GM19035 (cell line): ENCODE data around the gene PRTFDC1.
A peak's percentile ranks its signal among the peaks of the same experiment; 100 is the strongest.
"Not testable (repeated sequence)": the region's sequence is repeated elsewhere in the genome, so short reads cannot be mapped to it uniquely, and the experiment has no call there.

Experiments used
- ATAC-seq: cut with Tn5 transposase; IDR thresholded peaks from one replicate; pipeline ENCODE4 v1.9.1; 2021; ENCODE audit not compliant: unreplicated experiment

PRTFDC1 gene, protein sequence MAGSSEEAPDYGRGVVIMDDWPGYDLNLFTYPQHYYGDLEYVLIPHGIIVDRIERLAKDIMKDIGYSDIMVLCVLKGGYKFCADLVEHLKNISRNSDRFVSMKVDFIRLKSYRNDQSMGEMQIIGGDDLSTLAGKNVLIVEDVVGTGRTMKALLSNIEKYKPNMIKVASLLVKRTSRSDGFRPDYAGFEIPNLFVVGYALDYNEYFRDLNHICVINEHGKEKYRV

DNA sequence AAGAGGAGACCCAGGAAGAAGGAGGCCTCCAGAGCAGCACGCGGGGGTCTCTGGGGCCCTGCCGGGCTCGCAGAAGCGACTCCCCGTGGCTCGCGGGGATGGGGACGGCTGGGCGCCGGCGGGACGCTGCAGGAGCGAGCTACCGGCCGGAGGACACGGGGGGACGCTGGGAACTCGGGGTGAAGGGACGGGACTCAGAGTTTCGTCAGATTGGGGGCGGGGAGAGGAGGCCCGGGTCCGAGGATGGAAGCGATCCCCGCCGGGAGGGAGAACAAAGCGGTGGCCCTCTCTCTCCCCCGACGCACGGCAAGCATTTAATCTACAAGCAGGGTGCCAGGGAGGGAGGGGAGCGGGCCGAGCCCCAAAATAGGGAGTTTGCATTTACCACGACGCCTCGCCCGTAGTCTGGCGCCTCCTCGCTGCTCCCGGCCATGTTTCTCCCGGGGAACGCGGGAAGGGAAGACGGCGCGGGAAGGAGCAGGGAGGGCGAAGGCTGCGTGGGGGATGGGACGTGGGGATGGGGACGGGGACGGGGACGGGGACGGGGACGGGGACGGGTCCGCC, at the start of gene PRTFDC1:
PRTFDC1 (minus strand) TSS at position 464 of the 564 bp plus-strand sequence; CDS start at position 433, 31 bp downstream.
- peak; percentile 53 for ATAC-seq

DNA sequence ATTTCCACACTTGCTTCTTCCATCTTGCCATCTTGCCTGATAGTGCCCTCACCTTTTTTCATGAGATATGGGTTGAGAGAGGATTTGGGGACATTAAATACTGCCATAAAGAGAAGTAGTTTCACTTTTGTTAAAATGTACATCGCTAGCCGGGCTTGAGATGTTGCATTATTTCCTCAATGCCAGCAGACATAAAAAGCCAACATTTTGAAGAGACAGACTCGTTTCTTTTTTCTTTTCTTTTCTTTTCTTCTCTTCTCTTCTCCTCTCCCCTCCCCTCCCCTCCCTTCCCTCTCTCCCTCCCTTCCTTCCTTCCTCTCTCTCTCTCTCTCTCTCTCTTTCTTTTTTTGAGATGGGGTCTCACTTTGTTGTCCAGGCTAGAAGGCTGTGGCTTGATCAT, 45.6 kb upstream of the PRTFDC1 start:
- ATAC-seq: no peak

DNA sequence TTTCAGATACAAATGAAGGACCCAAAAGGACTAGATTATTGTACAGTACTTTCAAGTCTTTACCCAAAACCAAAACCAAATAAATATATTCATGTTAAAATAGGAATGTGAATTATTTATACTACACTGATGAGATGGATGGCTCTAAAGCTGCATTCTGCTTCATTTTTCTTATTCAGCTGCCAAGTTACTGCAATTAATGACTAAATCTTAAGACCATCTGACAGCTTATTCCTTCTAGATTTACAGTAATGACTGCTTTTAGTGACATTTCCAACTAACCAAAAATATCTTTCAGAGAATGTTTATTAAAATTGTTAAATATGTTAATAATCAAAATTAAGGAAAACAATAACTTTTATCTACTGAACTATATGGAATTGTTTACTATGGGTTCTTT, 42.7 kb upstream of the PRTFDC1 start:
- no peak for ATAC-seq

DNA sequence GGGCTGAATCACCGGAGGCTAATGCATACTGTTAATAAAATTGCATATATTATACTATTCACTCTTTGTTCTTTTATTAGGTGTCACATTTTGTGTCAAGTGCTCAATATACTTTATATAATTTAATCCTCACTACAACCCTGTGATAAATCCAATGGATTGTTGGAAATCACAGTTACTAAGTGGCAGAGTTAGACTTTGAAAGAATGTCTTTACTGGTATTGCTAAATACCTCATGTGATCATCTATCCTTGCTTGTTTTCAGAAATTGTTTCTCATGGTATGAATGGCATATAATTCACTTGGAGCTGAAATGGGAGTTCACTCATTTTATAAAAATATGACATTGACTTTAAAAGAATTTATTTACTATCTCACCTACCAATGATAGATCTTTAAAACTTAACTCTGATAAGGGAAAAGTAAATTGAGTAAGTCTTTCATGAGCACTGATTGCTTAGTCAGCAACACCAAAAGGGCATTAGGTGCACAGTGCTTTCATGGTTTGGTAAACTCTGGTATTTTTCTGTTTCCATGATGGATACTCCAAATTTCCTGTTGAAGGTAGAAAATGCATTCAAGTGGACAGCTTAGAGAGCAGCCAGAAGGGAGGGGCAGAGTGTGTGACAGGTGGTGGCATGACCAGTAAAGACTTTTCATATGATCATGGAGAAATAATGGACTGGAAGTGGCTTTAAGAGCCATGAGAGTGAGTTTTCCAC, 41.0 kb upstream of the PRTFDC1 start:
- no peak for ATAC-seq

DNA sequence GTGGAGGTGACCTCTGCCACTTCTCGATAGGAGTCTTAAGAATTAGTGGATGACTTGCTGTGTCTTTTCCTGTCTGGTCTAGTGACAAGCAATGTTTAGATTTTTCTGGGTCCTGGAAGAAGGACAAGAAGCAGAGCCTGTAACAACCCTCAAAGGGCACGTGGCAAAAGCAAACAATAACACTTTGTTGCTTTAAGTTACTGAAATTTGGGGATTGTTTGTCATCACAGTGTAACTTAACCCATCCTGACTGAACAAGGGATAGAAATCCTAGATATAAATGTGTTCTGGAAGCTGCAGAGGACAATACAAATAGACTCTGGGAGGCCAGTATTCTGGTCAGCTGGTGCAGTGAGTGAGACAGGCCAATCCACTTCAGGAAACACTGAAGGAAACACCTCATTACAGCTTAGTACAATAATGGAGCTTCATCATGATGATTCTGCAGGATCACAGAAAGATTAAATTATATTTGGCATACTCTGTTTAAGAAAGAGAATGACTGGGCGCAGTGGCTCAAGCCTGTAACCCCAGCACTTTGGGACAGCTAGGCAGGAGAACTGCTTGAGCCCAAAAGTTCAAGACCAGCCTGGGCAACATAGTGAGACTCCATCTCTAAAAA, 40.2 kb upstream of the PRTFDC1 start:
- ATAC-seq: no peak

DNA sequence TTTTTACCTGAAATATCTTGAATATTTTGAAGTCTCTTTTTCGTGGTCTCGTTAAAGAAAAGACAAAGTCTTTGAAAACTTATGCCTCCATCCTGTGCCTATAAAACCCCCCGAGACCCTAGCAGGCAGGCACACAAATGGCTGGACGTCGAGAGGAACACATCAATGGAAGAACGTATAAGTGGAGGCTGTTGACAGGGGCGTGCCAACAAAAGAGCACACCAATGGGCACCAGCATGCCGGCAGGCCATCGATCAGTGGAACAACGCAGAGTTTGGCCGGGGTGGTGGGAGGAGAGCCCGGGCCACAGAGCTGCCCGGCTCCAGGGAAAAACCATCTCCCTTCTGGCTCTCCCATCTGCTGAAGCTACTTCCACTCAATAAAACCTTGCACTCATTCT, 38.9 kb upstream of the PRTFDC1 start:
- ATAC-seq: no peak

DNA sequence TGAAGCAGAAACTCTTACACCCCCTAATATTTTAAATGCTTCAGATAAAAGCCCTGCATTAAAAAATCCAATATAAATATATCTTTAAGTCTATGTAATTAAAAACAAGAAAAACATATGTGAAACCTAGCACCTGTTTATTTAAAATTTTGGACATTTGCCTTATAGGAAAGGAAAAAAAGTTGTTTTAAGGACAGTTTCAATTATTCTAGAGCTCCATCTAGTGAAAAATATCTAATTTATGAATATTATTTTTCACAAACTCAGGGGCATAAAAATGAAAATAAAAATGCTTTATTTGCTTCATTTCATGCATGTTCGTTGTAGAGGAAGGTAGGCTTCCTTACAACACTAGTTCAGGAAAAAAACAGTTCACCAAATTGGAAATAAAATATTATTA, 37.5 kb upstream of the PRTFDC1 start:
- ATAC-seq: no peak

DNA sequence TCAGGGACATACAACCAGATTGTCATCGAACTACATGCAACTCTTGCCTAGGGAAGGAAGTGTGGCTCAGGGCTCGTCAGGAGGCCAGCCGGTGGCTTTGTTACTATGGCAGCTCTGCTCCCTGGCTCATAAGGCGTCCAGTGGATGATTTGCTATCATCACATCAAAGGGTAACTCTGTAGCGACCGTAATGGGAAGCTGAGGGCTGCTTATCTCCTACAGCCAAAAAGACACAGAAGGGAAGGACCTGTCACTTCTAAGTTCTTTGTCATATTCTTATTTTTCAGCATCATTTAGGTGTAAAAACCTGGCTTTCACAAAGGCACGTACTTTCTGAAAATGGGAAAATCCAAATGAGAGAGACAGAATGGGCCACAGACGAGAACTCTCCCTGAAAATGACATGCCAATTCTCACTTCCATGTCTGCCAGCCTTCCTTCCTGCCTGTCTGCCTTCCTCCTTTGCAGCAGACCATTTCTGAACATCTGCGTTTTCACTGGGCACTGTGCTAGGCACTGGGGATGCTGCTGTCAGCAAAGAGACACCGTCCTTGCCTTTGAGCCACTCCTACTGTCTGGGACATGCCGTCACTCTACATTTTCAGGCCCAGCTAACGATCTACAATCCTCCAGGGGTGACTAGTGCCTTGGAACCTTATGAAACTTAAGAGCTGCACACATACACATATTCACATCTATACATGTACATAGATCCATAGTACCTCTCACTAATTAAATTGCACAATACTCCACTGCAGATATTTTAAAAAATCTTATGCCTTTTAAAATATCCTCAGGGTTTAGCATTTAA, 36.6 kb upstream of the PRTFDC1 start:
- no peak for ATAC-seq

DNA sequence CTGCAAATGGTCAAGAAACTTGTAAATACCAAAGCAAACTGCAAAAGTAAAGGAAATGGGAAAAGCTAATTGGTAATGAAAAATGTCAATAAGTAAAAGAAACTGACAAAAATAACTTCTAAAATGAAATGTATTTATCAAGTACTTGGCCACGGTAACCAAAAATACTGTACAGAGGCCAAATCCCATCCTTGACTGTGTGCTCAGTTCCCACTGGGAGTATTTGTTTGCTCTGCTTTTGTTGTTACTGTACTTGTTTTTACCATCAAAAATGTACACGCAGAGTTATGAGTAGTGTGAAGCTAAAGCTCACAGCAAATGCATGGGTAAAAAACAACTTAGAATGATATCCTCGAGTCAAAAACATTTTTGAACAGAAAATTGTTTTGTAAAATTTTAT, 32.5 kb upstream of the PRTFDC1 start:
- ATAC-seq: no peak

DNA sequence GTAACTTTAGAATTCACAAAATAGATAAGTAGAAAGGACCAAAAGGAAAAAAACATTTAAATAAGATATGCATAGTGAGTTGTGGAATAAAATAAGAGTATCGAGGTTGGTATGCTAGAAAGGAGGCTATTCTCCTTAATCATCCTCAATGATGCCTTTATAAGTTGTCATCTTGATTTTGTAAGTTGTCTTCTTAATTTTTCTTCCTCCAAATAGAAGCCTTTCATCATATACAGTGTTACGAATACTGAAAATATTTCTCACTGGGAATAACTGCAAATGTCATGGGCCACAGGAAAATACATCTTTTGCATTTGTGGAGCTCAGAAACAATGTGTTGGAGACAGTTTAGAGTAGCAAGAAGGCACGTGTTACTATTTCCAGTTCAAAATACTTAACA, 31.5 kb upstream of the PRTFDC1 start:
- no peak for ATAC-seq

DNA sequence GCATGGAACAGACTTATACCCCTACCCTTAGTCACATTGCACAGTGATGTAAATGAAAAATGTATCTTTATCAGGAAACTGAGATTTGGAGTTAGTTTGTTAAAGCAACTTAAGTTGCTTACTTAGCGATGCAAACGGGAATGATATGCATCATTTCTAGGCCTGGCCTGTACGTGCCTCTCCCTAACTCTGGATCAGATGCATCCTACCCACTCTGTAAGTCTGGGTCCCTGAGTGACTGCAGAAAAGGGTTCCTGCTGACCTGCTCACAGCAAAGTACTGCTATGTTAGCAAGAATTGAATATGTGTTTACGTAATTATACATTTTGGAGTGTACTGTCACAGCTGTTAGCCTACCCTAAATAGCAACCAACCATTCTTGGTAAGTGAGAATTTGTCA, 30.7 kb upstream of the PRTFDC1 start:
- ATAC-seq: no peak

DNA sequence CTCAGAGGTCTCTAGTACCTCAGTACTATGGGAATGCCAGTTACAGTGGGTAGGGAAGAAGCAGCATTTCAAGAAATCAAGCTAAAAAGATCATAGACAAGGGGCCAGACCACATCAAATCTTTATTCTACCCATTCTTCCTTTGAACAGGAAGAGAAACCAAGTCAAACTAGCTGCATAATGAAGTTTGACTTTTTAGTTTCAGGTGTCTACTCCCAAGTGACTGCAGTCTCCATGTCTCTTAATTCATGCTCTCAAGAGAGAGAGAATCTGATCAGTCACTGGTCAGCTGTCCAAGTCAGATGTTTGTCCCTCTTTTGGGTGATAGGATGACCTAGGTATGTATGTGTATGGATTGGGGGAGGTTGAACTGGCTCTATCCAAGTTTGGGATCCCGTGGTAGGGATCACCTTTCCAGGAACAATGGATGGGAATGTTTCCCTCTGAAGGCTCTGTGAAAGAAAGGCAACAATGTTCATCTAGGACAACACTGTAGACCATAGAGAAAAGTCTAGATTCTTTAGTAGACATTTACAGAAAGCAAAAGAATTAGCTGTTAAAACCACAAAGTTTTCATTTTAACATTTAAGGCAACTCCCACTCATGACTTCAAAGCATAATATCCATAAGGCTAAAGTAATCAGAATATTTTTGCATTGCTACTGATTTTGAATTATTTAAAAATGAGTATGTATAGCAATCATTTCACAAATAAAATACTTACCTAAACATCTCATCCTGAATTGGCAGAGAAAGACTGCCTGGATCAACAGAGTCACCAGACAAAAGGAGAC, 30.1 kb upstream of the PRTFDC1 start:
- ATAC-seq: peak; percentile 59

DNA sequence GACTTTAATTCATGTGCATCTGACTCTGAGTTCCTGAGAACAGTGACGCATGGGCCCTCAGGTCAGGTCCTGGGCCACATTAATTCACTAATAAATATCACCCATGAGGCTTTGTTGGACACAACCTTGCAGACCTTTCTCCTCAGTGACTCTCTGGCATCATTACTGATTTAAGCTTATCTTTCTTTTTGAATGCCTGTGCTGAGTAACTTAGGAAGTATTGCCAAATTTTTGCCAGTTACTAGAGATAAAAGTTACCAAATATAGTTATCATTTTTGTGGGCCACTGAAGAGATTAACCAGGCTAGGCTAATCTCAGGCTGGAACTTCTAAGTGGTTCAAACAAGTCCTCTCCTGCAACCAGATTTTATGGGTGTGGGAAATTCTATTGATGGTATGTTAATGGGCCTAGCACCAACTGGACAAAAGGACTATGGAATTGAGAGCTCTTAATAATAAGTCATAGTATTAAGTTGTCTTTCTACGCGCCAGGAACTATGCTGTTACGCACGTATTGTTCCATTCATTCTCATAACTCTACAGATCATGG, 28.8 kb upstream of the PRTFDC1 start:
- no peak for ATAC-seq

DNA sequence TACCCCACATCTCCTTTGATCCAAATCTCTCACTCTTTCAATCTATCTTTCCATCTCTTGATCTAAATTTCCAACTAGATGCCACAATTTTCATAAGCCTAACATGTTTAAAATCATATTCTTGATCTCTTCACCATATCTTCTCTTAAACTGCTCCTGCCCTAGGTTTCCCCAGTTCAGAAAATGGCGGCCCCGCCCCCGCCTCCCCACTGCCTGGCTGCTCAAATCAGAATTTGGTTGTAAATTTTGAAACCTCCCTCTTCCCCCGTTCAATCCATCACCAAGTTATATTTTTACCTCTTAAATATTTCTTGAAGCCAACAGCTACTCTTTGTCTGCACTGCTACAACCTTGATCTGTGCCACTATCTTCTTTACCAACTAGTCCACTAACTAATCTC, 27.3 kb upstream of the PRTFDC1 start:
- no peak for ATAC-seq

DNA sequence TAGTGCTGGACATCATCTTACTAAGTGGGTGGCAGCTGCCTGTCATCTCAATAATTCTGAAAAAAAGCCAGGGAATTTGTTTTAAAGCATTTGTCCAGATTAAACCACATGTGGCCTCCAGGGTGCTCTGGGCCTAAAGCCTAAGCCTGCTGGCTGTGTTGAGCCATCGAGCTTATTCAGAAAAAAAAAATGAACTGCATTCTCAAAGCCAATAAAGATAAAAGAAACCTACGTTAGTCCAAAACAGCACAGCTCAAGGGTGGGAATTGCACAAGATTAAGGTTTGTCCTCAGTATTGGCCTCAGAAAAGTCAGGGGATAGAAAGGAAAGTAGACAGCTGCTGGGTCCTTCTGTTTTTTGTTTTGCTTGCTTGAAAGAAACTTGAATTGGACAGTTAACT, 22.6 kb upstream of the PRTFDC1 start:
- no peak for ATAC-seq

DNA sequence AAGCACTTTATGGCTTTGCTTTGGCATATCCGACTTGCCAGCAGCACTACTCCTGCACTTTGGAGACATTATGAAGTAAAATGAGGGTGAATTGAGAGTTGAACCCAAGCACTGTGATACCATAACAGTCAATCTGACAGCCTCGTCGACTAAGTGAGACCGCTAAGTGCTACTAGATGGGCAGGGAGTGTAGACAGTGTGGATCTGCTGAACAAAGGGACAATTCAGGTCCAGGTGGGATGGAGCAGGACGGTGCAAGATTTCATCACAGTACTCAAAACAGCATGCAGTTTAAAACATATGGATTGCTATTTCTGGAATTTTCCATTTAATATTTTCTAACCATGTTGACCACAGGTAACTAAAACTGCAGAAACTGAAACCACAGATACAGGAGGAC, 20.8 kb upstream of the PRTFDC1 start:
- ATAC-seq: no peak

DNA sequence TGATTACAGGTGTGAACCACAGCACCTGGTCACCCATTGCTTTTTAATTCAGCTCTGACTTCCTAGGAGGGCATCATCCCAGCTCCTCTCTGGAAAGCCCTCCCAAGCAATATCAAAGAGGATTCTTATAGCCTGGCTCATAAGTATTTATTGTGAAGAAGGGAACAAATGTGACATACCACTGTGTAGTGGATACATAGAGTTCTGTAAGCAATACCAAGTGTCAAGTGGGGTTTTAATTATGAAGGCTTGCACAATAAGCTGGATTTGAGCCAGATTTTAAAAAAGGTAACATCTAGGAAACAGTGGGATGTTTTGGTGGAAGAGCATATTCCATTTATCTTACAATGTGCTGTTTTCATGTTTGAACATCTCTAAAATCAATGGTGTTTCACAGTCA, 19.0 kb upstream of the PRTFDC1 start:
- ATAC-seq: no peak

DNA sequence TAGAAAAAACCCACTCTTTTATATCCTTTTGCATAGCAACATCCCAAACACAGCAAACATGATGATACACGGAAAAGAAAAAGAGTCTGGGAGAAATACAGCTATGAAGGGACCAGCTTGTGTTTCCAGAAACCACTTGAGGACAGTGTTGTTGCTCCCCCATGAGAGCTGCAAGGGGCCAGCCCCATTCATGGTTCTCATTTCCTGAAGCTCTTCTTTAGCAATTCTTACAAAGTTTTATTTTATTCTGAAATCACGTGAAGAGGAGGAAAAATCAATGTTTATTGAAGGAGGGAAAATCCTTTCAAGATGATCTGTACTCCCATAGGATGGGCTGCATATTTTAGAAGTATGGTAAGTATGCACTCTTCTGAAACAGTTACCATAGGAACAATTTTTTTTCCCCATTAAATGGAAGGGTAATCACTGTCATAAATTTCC, 17.5 kb upstream of the PRTFDC1 start:
- ATAC-seq: no peak

DNA sequence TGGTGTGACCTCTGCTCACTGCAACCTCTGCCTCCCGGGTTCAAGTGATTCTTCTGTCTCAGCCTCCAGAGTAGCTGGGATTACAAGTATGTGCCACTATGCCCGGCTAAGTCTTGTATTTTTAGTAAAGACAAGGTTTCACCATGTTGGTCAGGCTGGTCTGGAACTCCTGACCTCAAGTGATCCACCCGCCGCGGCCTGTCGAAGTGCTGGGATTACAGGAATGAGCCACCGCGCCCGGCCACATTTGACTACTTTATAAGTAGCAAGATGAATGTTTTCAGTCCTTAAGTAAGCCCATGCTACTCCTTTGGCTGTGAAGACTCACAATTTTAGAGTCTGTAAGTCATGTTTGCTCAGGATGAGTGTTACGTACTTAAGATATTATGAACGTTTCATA, 16.5 kb upstream of the PRTFDC1 start:
- ATAC-seq: not testable (repeated sequence)

DNA sequence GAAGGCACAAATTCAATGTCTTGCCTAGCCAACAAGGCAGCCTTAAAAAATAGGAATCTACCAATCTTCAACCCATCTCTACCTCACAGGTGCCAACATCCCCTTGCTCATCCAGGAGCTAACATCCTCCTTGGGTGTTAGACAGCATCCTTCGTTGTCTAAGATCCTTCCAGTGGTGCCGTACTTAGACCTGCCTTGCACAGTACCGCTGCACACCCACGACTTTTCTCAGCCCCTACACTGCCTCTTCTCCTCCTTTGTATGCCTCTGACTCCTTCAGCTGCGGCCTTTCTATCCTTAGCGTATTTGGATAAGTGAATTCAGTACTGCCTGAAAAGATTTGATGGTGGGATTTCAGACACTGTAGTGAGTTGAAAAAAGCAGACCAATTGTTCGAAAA, 15.9 kb upstream of the PRTFDC1 start:
- ATAC-seq: no peak
